HG03066 (cell line): ENCODE data around the gene LCP1.

Experiments used
- ATAC-seq: cut with Tn5 transposase; IDR thresholded peaks from one replicate; pipeline ENCODE4 v1.9.1; 2021; ENCODE audit warnings: low read depth; ENCODE audit not compliant: unreplicated experiment

Gene LCP1

DNA sequence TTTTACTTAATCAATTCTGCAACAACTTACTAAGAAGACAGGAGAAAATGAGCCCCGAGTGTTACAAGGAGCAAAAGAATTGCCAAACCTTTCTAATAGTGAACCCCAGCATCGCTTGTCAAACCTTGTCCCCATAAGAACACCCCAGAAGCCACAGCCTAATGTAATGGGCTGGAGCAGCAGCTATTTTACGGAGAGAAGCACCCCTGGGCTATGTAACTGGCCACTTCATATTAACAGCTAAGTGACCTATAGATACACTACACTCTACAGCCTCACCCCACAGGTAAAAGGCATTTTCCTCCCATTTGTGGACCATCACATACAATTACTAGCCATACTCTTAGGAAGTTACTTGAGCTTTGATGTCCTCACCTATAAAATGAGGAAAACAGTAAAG is 49.9 kb downstream of the LCP1 start:
- ATAC-seq = no peak

DNA sequence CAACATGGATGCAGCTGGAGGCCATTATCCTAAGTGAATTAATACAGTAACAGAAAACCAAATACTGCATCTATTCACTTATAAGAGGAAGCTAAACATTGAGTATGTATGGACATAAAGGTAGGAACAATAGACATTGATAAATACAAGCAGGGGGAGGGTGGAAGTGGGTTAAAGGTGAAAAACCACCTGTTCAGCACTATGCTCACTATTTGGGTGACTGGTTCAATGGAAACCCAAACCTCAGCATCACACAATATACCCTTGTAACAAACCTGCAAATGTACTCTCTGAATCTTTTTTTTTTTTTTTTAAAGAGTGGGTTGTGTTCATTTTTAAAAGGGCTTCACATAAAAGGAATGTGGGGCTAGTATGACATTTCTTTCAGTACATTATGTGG is 50.3 kb downstream of the LCP1 start:
- no peak for ATAC-seq

DNA sequence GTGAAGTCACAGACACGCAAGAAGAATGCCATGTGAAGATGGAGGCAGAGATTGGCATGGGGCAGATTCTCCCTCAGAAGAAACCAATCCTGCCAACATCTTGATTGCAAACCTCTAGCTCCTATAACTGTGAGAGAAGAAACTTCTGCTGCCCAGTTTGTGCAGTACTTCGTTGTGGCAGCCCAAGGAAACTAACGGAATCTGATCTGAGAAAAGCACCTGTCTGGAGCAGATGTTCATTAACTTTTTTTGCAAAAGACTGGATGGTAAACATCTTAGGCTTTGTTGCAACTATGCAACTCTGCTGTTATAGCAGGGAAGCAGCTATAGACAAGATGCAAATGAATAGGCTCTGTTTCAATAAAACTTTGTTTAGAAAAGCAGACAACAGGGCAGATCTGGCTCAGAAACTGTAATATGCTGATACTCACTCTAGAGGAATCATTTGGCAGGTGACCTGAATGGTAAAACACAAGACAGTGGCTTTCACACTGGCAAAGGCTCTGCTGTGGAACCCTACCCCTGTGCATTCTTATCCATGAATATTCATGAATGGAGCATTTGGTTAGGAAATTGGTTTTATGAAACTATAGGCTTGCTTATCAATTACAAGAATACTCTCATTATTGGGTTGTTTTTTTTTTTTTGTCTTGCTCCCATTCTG is 51.9 kb downstream of the LCP1 start:
- no peak for ATAC-seq

DNA sequence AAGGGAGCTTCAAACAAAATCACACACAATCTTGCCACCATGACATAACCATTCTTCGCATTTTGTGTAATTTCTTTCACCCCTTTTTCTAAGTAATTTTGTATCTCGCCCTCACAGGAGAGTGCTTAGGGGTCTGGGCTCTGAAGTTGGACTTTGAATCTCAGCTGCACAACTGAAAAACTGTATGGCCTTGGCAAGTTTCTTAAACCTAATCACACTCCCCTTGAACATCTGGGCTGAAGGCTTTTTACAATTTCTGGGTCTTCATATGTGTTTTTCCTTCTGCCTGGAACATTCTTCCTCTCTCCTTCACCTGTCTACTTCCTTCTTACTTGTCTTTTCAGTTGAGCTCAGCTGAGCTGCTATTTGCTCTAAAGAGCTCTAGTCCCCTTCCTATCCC is 52.9 kb downstream of the LCP1 start:
- ATAC-seq = no peak

DNA sequence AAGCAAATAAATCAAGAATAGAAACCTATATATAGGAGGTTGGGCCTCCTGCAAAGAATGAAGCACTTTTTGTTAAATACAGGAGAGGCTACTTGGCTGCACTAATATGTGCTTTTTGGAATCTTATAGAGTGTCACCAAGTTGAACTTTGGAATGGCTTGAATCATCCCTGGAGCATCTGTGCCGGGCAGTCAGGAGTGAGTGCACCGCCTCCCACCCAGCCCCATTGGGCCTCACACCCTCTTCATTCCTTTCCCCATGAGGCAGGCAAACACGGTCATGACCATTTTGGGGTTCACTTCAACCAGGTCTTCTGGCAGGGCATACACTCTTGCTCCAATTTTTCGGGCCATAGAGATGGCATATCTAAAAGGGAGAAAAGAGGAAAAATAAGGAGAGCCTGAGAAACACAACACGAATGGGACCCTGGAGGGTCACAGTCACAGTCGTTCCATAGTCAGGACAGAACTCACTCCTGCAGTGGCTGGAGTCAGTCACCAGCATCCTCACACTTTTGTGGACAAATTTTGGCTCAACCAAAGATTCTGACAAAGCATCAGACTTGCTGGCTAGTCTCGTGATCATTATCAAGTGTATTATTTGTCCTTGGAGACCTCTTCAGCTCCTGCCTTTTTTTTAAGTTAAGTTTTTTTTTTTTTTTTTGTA is 54.5 kb downstream of the LCP1 start:
- no peak for ATAC-seq

DNA sequence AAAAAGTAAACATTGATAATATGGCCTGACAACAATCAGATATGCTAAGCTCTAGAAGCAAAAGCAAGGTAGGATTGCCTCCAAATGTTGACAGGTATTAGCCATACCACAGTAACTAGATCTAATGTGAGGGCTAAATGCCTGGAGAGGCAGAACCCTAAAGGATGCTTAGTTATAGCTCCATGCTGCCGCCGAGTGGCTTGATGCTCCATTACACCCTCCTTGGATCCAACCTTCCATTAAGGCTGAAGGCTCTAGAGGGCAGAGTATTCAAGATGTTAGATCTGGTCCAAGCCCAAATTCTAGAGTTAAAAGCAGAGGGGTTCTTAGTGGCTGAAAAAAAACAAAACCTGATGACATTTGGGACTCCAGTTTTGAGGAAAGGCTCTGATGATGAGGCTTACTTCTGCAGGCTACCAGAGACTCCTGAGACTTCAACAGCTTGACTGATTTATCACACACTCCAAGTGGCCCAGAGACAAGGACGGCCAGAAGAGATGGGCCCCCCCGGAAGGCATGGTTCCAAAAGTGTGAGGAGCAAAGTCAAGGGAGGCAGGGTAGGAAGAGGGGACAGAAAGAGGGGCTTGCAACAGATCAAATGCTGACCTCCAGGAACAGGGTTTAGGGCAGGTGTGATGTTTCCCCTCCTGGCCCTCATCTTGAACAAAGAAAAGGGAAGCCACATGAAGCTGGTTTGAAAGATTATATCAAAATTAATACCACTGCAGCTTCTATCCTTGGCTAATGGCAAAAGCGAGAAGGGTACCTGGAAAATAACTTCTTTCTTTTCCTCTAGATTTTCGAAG is 55.2 kb downstream of the LCP1 start:
- ATAC-seq = peak; percentile 67

DNA sequence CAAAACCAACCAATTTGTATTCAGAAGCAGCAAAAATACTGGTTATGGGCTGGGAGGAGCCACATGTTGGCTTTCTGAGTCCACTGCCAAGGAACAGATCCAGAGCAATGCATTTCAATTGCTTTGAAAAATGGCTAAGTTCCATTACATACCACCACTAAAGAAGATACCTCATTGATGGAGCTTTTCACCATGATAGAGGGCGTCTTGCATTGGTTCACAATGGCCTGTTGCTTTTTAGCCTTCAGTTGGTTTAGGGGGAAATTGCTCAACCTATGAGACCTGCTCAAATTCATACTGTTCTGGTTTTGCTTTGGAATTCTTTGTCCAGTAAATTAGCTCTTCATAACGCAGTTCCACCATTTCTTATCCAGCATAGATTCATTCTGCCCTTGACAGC is 55.9 kb downstream of the LCP1 start:
- ATAC-seq = no peak

DNA sequence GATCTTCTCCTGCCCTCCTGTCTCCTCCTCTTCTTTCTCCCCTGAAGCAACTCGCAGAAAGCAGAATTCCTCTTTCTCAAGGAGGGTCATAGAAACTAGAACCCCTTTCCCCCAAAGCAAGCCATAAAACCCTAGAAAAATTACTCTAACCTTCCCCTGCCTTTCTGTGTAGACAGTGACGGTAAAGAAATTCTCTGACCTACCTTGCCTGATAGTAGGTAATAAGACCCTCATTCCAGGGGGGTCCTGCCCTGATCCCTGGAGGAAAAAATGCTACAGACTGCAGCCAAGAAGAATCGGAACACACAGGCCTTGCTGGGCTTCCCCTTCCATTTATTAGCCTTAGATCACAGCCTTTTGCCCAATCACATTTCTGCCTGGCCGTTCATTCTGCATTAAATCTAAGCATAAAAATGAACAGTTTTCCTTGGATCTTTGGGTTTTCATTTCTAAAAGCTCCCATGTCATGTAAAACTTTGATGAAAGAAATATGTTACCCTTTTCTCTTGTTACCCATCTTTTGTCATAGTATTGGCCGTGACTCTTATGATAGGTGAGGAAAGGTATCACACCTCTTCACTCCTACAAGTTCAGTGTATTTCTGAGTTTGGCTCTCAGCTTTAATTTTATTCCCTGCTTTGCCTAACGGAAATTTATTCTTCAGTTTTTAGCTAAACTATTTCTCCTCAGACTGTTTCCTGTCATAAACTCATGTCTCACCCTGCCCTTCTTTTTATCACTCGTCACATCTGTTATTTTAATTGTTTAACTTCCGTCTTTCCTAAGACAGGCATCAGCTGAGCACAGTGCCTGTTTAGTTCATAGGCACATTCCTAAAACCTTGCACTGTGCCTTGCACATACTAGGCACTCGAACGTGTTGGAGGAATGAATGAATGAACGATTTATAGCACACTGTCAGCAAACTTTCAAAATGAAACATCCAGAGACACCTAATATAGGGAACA is 56.7 kb downstream of the LCP1 start:
- ATAC-seq = no peak

DNA sequence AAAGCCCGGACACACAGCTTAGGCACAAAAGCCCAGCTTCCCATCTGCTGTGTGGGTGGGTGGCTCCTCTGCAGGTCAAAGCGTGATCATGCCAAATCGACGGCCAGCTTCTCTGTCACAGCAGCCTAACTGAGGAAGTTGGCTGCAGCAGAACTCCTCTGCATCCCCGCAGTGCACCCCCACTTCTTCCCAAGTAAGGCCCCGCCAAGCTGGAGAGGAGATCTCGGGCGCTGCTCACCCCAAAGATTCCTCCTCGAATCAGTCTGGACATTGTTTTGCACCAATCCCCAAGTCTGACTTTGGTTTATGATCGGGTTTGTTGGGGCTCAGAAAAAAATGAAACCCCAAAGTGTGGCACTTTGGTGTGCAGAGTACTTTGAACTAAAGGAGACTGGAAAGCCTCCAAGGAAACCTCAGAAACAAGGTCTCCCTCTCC is 57.4 kb downstream of the LCP1 start:
- ATAC-seq = no peak

DNA sequence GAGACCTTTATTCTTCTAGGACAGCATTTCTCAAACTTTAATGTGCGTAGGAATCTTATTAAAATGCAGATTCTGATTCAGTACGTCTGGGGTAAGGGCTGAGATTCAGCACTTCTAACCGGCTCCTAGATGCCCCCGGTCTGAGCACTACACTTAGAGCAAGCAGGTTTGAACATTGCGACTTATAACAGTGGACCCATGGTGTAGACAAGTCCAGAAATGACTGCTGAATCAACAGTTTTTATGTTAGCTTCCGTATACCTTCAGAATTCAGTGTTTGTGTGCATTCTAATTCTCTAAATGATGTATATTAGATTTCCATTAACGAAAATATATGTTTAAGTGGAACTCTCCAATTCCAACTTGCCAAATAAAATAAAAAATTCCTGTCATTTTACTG is 59.7 kb downstream of the LCP1 start:
- ATAC-seq = no peak

DNA sequence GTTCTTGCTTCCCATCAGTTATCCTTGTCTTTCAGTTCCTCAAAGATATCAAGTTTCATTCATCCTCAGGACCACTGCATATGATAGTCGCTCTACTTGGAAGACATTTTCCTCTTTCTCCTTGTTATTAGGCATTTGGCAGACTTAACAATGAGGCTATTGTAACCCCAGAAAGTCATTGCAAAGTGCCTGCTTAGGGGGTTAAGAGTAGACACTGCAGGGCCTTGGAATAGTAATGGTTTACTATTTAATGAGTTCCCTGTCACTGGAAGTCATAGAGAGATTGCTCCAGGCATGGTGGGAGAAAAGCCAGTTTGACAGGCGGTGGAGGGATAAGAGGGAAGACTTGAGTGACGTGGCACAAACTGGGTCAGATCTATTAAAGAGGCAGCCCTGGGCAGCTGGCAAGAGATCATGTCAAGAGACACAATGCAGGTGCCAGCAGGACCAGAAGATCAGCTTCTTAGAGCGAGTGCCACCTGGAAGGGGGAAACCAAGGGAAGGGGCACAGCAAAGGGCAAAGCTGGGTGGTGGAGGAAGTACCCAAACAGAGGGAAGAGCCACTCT is 60.3 kb downstream of the LCP1 start:
- no peak for ATAC-seq

DNA sequence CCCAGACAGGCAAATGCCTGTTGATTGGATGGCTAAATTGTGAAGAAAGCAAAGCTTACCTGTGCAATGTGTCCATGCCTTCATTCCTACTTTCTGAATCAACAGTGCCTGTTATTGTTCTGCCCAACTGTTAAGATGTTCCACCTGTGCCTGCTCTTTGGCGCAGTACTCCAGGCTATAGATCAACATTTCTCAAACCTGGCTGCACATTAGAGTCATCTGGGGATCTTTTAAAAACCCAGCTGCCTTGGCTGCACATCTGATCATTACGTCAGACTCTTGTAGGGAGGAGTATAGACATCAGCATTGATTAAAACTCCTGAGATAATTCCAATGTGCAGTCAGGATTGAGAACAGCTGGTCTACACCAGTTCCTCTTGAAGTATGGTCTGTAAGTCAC is 60.9 kb downstream of the LCP1 start:
- ATAC-seq = no peak

DNA sequence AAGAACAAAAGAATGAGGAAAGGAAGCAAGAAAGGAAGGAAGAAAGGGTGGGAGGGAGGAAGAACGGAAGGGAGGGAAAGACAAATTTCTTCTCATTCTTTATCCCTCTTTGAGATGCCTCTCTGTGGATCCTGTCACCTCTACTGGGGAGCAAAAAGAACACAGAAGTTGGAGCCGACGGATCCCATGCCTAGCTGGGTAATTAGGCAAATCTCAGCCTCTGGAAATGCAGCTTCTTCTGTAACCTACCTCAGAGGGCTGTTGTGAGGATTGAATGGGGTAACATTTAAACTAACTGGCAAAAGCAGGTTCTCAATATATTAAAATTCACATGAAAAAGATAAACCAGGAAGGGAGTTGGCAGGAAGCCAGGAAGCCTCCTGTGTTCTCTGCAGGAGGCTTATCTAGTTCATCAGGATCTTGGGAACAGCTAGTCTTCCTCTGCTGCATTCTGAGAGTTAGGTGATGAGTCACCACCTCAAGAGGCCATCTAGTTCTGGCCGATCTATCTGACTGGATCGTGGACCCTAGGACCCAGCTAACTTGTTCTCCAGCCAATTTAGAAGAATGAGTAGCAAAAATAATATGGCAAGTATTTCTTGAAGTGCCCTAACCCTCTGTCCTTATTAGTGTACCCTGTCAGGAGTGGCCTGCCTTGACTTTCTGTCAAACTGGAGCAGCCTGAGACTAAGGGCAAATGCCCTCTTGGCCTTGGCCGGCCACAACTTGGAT is 61.9 kb downstream of the LCP1 start:
- ATAC-seq = no peak

DNA sequence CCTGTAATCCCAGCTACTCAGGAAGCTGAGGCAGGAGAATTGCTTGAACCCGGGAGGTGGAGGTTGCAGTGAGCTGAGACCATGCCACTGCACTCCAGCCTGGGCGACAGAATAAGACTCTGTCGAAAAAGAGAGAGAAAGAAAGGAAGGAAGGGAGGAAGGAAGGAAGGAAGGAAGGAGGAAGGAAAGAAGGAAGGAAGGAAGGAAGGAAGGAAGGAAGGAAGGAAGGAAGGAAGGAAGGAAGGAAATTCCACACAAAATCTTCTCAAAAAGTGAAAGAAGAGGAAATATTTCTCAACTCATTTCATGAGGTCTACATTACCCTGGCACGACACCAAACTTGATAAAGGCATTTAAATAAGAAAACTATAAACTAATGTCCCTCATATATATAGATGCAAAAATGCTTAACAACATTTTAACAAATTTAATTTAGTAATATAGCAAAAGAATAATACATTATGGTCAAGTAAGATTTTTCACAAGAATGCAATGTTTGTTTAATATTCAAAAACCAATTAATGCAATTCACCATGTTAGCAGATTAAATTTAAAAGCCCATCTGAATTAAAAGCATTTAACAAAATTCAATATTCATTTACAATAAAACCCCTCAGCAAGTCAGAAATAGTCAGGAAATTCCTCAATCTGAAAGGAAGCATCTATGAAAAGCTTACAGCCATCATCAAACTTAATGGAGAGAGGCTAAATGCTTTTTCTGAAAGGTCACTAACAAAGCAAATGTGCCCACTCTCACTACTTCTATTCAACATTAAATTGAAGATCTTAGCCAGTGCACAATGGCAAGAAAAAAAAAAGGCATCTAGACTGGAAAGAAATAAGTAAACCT is 65.1 kb downstream of the LCP1 start:
- ATAC-seq = no peak

DNA sequence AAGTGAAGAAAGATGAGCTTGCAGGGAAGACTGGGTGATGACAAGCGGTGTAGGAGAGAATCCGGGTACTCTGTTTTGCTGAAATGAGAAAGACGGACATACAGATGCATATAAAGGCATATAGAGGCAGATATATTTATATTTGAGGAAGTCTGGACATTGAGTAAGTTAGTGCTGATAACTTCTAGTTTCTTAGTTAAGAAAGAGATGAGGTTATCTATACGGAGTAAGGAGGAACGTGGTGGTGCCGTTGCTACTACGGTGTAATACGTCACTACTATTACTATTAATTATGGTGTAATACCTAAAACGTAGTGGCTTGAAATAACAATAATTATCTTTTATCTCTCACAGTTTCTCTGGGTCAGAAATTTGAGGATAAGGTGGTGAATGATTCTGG is 67.4 kb downstream of the LCP1 start:
- no peak for ATAC-seq

DNA sequence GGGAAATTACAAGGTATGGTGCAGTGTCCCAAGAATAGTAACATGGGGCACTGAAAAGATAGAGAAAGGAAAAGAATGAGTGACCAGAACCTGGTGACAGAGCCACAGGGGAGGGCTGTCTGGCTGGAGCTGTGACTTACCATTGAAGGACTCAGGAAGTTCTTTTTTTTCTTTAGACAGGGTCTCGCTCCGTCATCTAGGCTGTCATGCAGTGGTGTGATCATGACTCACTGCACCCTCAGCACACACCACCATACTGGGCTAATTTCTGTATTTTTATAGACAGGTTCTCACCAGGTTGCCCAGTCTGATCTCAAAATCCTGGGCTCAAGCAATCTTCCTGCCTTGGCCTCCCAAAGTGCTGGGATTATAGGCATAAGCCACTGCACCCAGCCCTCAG is 68.4 kb downstream of the LCP1 start:
- ATAC-seq = no peak

DNA sequence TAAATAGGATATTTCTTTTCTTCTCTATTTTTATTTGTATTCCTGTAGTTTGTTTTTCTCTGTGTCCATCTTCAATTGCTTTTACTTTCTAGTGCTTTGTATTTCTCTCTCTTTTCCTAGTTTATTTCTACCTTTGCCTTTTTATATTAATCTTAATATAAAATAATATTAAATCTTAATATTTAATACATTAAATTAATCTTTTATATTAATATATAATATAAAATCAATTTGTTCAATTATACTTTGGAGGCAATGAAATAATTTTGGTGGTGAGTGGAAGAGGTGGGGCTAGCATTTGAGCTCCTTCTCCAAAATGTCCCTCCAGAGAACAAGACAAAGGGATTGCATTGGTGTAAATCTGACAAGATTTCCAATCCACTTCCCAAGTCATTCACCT is 70.8 kb downstream of the LCP1 start:
- no peak for ATAC-seq

DNA sequence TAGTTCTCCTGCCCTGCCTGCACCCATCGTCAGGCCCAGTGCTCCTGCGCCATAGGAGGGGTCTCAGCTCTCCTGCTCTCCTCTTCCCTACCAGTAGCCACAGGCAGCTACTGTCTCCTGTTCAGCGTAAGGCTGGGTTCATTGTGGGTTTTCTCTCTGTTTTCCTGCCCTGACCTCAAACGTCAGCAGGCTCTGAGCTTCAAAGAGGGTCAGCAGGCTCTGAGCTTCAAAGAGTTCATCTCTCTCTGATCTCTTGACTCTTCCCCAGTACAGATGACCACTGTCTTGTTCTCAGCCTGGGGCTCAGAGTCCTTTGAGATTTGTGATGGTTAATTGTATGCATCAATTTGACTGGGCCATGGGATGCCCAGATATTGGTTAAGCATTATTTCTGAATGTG is 72.5 kb downstream of the LCP1 start:
- no peak for ATAC-seq
